Tibial nerve (tissue), 4 donors: ENCODE results near the gene GRAMD1A.
A peak's percentile ranks its signal among the peaks of the same experiment; 100 is the strongest.

ENCODE experiments used
- EP300 ChIP-seq, 2 donors: sonication (generic); formaldehyde crosslinking; IDR thresholded peaks; one replicate each; pipeline ENCODE4 v1.6.1; 2017; ENCODE audit warnings: antibody characterized with exemption in 2 of 2, mild to moderate bottlenecking in 1 of 2
- POLR2A ChIP-seq, 2 donors: fragments of 450-650 bp; IDR thresholded peaks; one replicate each; pipeline ENCODE4 v1.6.1; 2017; ENCODE audit warnings: antibody characterized with exemption in 2 of 2, mild to moderate bottlenecking in 2 of 2, moderate library complexity in 2 of 2
- TF ChIP-seq, protein P1 (sequence below), 5 experiments: fragments of 200-600 bp in 3 of 5; fragments of 450-650 bp in 2 of 5; sonication (generic) in 3 of 5; IDR thresholded peaks; one replicate each; pipeline ENCODE4 v1.5.1; 2016 to 2019; ENCODE audit warnings: antibody characterized with exemption in 5 of 5, mild to moderate bottlenecking in 3 of 5, moderate library complexity in 2 of 5

DNA sequence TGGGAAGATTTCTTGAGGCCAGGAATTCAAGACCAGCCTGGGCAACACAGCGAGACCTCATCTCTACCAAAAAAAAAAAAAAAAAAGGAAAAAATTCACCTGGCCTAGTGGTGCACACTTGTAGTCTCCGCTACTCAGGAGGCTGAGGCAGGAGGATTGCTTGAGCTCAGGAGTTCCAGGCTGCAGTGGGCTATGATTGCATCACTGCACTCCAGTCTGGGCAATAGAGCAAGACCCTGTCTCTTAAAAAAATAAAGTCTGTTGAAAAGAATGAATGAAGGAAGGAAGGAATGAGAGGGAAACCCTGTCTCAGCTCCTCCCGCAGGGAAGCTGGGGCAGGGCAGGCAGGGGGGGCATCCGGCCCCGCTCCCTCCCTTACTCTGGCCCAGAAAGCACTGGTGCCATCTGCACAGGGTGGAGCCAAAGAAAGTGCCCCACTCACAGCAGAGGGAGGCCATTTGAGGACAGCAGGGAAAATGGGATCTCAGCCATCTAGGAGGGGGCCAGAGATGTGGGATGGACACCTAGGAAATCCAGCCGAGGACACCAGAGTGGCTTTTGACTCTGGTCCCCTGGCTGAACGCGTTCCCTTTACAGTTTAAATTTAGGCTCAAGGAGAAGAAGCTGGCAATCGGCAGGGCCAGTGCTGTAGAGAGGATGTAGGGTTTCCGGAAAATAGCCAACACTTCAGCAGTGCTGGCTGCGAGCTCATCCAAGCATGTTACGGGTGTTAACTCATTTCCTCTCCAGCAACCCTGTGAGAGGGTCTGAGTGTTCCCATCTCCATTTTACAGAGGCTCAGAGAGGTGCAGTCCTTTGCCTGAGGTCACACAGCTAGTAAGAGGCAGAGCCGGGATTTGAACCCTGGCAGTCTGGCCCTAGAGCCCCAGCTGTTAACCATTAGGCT lies 37.8 kb downstream of the GRAMD1A start:
- TF ChIP-seq, protein P1, sequence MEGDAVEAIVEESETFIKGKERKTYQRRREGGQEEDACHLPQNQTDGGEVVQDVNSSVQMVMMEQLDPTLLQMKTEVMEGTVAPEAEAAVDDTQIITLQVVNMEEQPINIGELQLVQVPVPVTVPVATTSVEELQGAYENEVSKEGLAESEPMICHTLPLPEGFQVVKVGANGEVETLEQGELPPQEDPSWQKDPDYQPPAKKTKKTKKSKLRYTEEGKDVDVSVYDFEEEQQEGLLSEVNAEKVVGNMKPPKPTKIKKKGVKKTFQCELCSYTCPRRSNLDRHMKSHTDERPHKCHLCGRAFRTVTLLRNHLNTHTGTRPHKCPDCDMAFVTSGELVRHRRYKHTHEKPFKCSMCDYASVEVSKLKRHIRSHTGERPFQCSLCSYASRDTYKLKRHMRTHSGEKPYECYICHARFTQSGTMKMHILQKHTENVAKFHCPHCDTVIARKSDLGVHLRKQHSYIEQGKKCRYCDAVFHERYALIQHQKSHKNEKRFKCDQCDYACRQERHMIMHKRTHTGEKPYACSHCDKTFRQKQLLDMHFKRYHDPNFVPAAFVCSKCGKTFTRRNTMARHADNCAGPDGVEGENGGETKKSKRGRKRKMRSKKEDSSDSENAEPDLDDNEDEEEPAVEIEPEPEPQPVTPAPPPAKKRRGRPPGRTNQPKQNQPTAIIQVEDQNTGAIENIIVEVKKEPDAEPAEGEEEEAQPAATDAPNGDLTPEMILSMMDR (IDR thresholded peaks at IDR 0.05) = no peak
- TF ChIP-seq POLR2A (IDR thresholded peaks at IDR 0.05) (peak in 1 of 2 donors; percentile 12), EP300 (IDR thresholded peaks at IDR 0.05) (peak in 1 of 2 donors; percentile 36)
